Stimulated activated naive CD4-positive, alpha-beta T cell (primary cell): ENCODE data around the gene LRP4.
"Not testable (repeated sequence)": the region's sequence is repeated elsewhere in the genome, so short reads cannot be mapped to it uniquely, and the experiment has no call there.

Experiments
- DNase-seq, 6 experiments: peaks; one replicate each; lab custom pipeline; 2025; lab: John Stamatoyannopoulos, UW

The LRP4 gene

GRCh38 chr11:46927928-46928327 is 9.6 kb upstream of the LRP4 start:
- not testable (repeated sequence) for DNase-seq

DNA sequence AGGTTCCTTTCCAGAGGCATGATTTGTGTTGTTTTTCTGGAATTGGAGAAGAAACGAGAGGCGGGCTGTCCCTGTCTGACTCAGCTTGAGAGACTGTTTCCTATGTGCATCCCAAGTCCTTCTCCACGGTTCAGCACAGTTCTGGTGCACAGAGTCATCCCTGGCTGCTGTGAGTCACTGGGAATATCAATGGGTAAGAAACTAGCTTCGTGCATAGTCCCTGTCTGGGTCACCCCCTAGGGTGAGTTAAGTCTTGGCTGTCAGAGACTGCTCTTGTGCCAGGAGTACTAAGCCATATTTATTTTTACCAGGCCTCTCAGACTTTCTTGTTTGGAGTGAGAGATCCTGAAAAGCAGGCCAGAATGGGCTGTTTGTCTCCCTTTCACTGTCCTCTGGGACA is 2.4 kb upstream of the LRP4 start:
- DNase-seq: no peak

- no peak for DNase-seq
These were observed 601 bp upstream of the LRP4 start for GRCh38 chr11:46918788-46919513.

DNA sequence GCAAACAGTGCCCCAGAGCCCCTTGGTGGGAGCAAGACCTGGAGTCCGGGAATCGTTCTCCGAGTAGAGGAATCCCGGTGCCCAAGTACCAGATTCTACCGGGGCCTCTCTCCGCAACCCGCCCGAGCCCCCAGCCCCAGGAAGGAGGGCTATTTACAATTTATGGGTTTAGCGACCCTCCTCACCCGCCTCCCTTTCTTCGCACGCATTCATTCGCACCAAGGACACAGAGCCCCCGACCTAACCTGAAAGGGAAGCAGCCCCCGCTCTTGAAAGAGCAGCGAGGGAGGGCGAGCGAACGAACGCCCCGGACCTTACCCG is 628 bp downstream of the LRP4 start:
- DNase-seq: peak in 1 of 6 experiments; percentile 17

DNA sequence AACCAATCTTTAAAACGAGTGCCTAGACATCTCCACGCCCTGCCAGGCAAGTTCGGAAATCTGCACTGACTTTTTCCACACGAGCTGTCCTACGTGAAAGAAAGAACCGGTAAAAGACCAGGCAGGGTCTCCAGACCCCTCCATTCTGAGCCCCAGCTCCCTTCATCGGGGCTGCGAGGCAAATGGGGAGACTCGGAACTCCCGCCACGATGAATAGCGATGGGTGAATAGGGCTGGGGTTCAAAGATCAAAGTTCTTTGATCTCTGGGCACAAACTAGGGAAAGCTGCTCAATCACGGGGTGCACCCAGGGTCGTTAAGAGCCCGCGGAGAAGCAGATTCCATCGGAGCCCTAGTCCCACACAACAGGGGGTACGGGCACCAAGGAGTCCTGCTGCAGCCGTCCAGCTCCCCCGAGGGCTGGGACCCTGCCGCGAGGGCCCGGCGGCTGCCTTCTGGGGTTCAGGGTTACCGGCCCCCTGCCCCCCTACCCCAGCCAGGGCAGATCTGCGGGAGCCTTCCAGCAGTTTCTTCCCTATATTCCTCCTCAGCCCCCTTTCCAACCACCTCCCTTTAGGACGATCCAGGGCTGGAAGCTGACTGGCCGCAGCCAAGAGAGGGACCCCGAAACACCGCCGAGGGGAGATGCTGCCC is 1.1 kb downstream of the LRP4 start:
- peak in 2 of 6 experiments; percentile 26 to 38 for DNase-seq

- DNase-seq: peak in 1 of 6 experiments; percentile 9
These were observed 1.9 kb downstream of the LRP4 start for GRCh38 chr11:46916286-46917108.

DNA sequence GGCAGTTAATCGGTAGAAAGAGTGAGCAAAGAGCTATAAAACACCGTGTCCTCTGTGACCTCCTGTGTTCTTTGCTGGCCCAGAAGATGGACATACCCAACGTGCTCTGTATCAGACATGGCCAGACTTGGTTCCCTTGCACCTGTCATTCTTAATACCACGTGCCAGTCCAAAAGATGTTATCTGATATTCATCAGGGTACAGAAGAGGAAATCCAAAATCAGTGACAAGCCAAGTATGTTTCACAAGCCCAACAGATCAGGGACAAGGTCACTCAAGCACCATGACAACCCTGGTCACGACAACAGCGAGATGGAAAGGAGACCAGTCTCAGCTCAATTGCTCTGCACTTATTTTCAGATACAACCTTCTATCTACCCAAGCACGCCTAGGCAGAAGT is 3.4 kb downstream of the LRP4 start:
- no peak for DNase-seq

DNA sequence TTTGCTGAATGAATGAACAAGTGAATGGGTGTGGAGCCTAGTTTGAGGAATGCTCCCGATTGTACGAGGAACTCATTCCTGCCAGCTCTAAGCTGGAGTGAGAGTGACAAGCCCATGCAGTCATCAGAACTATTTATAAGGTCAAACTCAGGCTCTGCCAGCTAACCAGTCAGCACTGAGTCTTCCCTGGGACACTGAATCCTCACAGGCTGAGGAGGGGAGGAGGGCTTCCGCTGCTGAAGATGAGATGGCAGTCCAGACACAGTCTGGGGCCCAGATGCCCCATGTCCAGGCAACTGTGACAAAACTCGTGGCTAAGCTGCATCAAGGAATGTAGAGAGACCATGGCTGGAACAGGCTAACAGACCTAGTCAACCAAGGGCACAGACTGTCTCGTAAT is 4.0 kb downstream of the LRP4 start:
- no peak for DNase-seq

GRCh38 chr11:46913484-46913883 is 4.9 kb downstream of the LRP4 start:
- DNase-seq: no peak

DNA sequence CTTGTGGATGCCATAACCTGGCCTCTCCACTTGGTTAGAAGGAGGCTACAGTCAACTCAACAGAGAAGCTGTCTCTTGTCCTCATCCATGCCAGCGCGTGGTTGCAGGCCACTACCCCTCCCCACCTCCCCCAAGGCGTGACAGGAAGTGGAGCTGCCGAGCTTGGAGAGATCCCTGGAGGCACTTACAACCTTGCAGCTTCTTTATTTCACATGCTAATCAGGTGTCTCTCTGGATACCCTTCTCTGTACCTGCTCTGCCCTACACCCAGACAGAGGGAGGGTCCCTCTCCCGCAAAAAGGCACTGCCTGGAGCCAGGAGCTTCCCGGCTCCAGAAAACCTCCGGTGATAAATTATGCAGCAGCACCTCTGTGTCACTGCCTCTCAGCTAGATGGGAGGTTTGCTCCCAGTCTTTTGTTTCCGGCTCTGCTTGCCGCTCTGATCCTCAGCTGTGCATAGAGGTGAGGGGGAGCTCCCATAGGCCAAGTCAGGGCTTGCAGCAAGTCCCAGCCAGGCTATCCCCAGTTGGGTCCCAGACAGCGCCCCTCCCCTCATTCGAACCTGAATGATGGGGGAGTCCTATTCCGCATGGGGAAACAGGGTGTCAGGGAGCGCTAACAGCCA is 5.7 kb downstream of the LRP4 start:
- DNase-seq: no peak

DNA sequence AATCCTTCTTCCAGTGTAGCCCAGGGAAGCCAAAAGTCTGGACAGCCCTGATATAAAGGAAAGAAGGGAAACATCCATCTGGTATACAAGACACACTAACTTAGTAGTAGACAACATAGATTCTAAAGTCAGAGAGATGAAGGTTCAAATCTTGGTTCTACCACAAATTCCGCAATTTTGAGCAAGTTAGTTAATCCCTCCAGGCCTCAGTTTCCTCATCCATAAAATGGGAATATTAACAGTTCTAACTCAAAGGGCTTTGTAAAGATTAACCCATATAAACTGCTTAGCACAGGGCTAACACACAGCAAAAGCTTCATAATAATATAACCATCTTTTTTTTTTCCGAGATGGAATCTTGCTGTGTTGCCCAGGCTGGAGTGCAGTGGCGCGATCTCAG is 10.7 kb downstream of the LRP4 start:
- DNase-seq: no peak

DNA sequence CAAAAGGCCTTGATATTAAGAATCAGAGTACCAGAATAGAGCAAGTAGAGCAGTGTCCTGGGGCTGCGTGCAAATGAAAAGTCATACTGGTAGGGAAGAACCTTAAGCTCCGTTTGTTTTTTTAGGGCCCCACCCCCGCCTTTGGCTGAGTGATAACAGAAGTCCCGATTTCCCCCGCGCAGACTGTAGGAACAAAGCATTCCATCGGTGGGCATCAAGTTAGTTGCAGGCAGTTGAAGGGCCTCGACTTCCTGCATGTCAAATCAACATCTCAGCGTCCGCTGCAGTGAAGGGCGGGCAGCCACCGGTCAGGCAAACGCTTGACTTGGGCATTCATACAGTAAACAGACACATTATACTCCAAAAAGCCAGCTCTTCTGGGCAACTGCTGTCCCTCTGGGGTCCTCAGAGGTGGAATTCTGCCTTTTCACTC is 11.7 kb downstream of the LRP4 start:
- DNase-seq: no peak

- DNase-seq: no peak
These were observed 12.5 kb downstream of the LRP4 start for GRCh38 chr11:46905806-46906205.

- DNase-seq: no peak
These were observed 14.5 kb downstream of the LRP4 start for GRCh38 chr11:46903846-46904245.

- DNase-seq: no peak
These were observed 15.7 kb downstream of the LRP4 start for GRCh38 chr11:46902694-46903093.

GRCh38 chr11:46901156-46901555 is 17.2 kb downstream of the LRP4 start:
- no peak for DNase-seq

DNA sequence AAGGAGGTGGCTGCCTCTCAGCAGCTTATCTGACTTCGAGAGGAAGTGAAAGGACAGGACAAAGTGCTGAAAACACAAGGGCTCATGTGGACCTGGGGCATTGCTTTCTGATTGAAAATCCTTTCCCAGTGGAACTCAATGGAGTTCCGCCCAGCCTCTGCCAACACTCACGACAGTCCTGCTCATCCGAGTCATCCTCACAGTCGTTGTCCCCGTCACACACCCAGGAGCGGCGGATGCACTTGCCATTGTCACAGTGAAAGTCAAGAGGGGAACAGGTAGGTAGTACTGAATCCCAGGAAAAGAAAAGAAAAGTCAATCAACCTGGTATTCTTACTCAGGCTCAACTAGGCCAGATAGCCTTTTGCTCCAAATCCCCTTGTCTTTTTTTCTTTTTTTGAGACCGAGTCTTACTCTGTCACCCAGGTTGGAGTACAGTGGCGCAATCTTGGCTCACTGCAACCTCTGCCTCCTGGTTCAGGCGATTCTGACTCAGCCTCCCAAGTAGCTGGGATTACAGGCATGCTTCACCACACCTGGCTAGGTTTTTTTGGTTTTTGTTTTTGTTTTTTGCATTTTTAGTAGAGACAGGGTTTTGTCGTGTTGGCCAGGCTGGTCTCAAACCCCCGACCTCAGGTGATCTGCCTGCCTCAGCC is 18.1 kb downstream of the LRP4 start:
- DNase-seq: no peak

GRCh38 chr11:46899501-46900025 is 18.8 kb downstream of the LRP4 start:
- DNase-seq: no peak

GRCh38 chr11:46898396-46899095 is 19.8 kb downstream of the LRP4 start:
- no peak for DNase-seq

DNA sequence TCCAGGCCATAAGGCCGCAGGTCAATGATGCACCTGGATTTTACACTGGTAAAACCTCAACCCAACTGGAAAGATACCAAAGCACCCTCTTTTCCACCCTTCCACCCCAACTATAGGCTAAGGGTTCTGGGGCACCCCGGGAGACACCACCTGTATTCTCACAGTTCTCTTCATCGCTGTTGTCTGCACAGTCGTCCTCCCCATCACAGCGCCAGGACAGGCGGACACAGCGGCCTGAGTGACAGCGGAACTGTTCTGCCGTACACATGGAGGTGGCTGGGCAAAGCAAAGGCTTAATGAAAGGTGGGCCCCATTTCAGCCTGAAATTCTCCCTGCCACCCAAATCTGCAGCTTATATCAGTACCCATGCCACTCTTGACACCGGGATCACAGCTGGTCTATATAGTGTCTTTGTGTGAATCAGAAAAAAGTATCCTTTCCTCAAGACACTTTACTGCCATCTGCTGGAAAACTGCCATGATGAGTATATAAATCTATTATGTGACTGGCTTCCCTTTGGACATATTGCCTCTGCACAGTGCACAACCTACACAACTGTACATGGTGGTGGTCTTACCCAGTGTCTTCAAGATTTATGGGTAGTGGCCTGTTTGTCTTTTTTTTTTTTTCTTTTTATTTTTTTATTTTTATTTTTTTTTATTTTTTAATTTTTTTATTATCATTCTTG is 21.5 kb downstream of the LRP4 start:
- no peak for DNase-seq

GRCh38 chr11:46895821-46896220 is 22.5 kb downstream of the LRP4 start:
- no peak for DNase-seq
